ENCODE results near the gene NEK6.
A peak's percentile ranks its signal among the peaks of the same experiment; 100 is the strongest.

The NEK6 gene

GRCh38 chr9:124354346-124355038 lies 96.7 kb downstream of the NEK6 start:
- DNase-seq (ENCODE audit: low read depth) = no peak

GRCh38 chr9:124355039-124355940 lies 97.5 kb downstream of the NEK6 start:
- DNase-seq (ENCODE audit: low read depth) = no peak

GRCh38 chr9:124355941-124356744 lies 98.4 kb downstream of the NEK6 start:
- DNase-seq (ENCODE audit: low read depth) = no peak

- DNase-seq (ENCODE audit: low read depth) = no peak
These were observed 99.1 kb downstream of the NEK6 start for GRCh38 chr9:124356745-124357390.

GRCh38 chr9:124357721-124358361 lies 100.1 kb downstream of the NEK6 start:
- no peak for DNase-seq (ENCODE audit: low read depth)

- no peak for DNase-seq (ENCODE audit: low read depth)
These were observed 100.9 kb downstream of the NEK6 start for GRCh38 chr9:124358631-124359030.

GRCh38 chr9:124359426-124359825 lies 101.7 kb downstream of the NEK6 start:
- no peak for DNase-seq (ENCODE audit: low read depth)

- no peak for DNase-seq (ENCODE audit: low read depth)
These were observed 102.3 kb downstream of the NEK6 start for GRCh38 chr9:124359855-124360678.

- DNase-seq (ENCODE audit: low read depth) = no peak
These were observed 103.4 kb downstream of the NEK6 start for GRCh38 chr9:124361128-124361527.

- no peak for DNase-seq (ENCODE audit: low read depth)
These were observed 105.8 kb downstream of the NEK6 start for GRCh38 chr9:124363326-124364096.

GRCh38 chr9:124364141-124364540 lies 106.4 kb downstream of the NEK6 start:
- DNase-seq (ENCODE audit: low read depth) = no peak

- DNase-seq (ENCODE audit: low read depth) = no peak
These were observed 107.3 kb downstream of the NEK6 start for GRCh38 chr9:124365036-124365435.

GRCh38 chr9:124366476-124367220 lies 108.9 kb downstream of the NEK6 start:
- DNase-seq (ENCODE audit: low read depth) = peak; percentile 54

GRCh38 chr9:124368692-124369091 lies 110.9 kb downstream of the NEK6 start:
- no peak for DNase-seq (ENCODE audit: low read depth)

GRCh38 chr9:124369231-124369797 lies 111.6 kb downstream of the NEK6 start:
- no peak for DNase-seq (ENCODE audit: low read depth)

GRCh38 chr9:124370896-124371582 lies 113.3 kb downstream of the NEK6 start:
- DNase-seq (ENCODE audit: low read depth) = no peak

GRCh38 chr9:124372038-124372437 lies 114.3 kb downstream of the NEK6 start:
- DNase-seq (ENCODE audit: low read depth) = no peak

- no peak for DNase-seq (ENCODE audit: low read depth)
These were observed 115.6 kb downstream of the NEK6 start for GRCh38 chr9:124373386-124373785.
